HepG2 (cell line): ENCODE measurements around the gene CSNK1D. TPM values are rescaled to one million over a fixed set of nuclear protein-coding genes. Genes with fewer than 3 reads are reported as not detected.

Experiments used
- CBX2 ChIP-seq, 2 experiments: fragments of 200-600 bp in 1 of 2; sonication (generic); formaldehyde crosslinking in 1 of 2; IDR thresholded peaks; 2 replicates each; pipeline versions ENCODE4 v1.7.0 to v1.8.1; 2018 to 2022; ENCODE audit warnings: low read depth in 2 of 2, low read length in 1 of 2, mild to moderate bottlenecking in 1 of 2, missing genetic modification reagents in 1 of 2
- FOXJ3 ChIP-seq: sonication (generic); formaldehyde crosslinking; IDR thresholded peaks from 2 replicates; pipeline ENCODE4 v1.4.0; 2020; ENCODE audit warnings: missing genetic modification reagents, mild to moderate bottlenecking, borderline replicate concordance
- GABPB1 ChIP-seq: IDR thresholded peaks from 2 replicates; pipeline ENCODE4 v1.6.1; 2016; ENCODE audit warnings: mild to moderate bottlenecking, missing genetic modification reagents, moderate library complexity, missing compliant biosample characterization
- HOXA7 ChIP-seq: sonication (generic); formaldehyde crosslinking; IDR thresholded peaks from 2 replicates; pipeline ENCODE4 v1.8.1; 2022; ENCODE audit warnings: mild to moderate bottlenecking, missing genetic modification reagents, moderate library complexity
- NBN ChIP-seq: fragments of 450-650 bp; conservative IDR thresholded peaks from 2 replicates; pipeline ENCODE4 v1.6.1; 2017
- PCBP2 ChIP-seq: fragments of 200-400 bp; formaldehyde crosslinking; optimal IDR thresholded peaks from 2 replicates; pipeline ENCODE3; 2018; ENCODE audit warnings: low read length, low read depth; ENCODE audit not compliant: poor library complexity, severe bottlenecking
- POLR2A ChIP-seq, 2 experiments: IDR thresholded peaks; 2 replicates each; pipeline ENCODE4 v1.6.1; 2011; ENCODE audit warnings: low read depth in 2 of 2, low read length in 2 of 2, mild to moderate bottlenecking in 1 of 2, moderate library complexity in 1 of 2; ENCODE audit not compliant: insufficient read depth in 1 of 2
- RAD21 ChIP-seq: fragments of 450-650 bp; formaldehyde crosslinking; IDR thresholded peaks from 2 replicates; pipeline ENCODE4 v1.5.0; 2020; ENCODE audit warnings: mild to moderate bottlenecking
- REXO4 ChIP-seq: sonication (generic); formaldehyde crosslinking; IDR thresholded peaks from 2 replicates; pipeline ENCODE4 v1.8.0; 2022; ENCODE audit warnings: missing genetic modification reagents, mild to moderate bottlenecking, borderline replicate concordance
- RXRB ChIP-seq: IDR thresholded peaks from 2 replicates; pipeline ENCODE4 v1.6.1; 2016; ENCODE audit warnings: borderline replicate concordance, missing genetic modification reagents, missing compliant biosample characterization
- YY1 ChIP-seq: IDR thresholded peaks from 2 replicates; pipeline ENCODE4 v1.6.1; 2011; ENCODE audit warnings: low read length, low read depth, moderate library complexity, mild to moderate bottlenecking; ENCODE audit not compliant: insufficient read depth, insufficient replicate concordance
- ZBTB20 ChIP-seq: sonication (generic); formaldehyde crosslinking; IDR thresholded peaks from 2 replicates; pipeline ENCODE4 v1.8.1; 2023; ENCODE audit warnings: missing genetic modification reagents, low read depth, mild to moderate bottlenecking, borderline replicate concordance
- ZBTB43 ChIP-seq: sonication (generic); formaldehyde crosslinking; conservative IDR thresholded peaks from 2 replicates; pipeline ENCODE4 v1.4.0; 2020; ENCODE audit warnings: missing genetic modification reagents
- ZNF234 ChIP-seq: sonication (generic); formaldehyde crosslinking; conservative IDR thresholded peaks from 2 replicates; pipeline ENCODE4 v1.5.1; 2020; ENCODE audit warnings: mild to moderate bottlenecking, missing genetic modification reagents
- ZNF335 ChIP-seq: sonication (generic); formaldehyde crosslinking; IDR thresholded peaks from 2 replicates; pipeline ENCODE4 v1.4.0; 2020; ENCODE audit warnings: missing genetic modification reagents
- ZNF383 ChIP-seq: sonication (generic); formaldehyde crosslinking; IDR thresholded peaks from 2 replicates; pipeline ENCODE4 v1.4.0; 2020; ENCODE audit warnings: missing genetic modification reagents, mild to moderate bottlenecking, borderline replicate concordance
- ZNF549 ChIP-seq: sonication (generic); formaldehyde crosslinking; IDR thresholded peaks from 2 replicates; pipeline ENCODE4 v1.5.0; 2020; ENCODE audit warnings: missing genetic modification reagents
- ZNF7 ChIP-seq: IDR thresholded peaks from 2 replicates; pipeline ENCODE4 v1.6.1; 2016; ENCODE audit warnings: missing biosample characterization, missing genetic modification reagents
- ZNF704 ChIP-seq: sonication (generic); formaldehyde crosslinking; IDR thresholded peaks from 2 replicates; pipeline ENCODE4 v1.8.1; 2023; ENCODE audit warnings: mild to moderate bottlenecking, inconsistent platforms, moderate library complexity, missing genetic modification reagents, borderline replicate concordance
- polyA plus RNA-seq, 8 experiments: library from polyadenylated mRNA; depleted of rRNA in 3 of 8; stranded (reverse) in 7 of 8; unstranded in 1 of 8; fragments of >200 nt; fragmentation: Illumina TruSeq in 4 of 8; extraction: Trizol in 4 of 8; gene quantifications; 2 replicates each; pipeline versions ENCODE4 v1.2.1 to v1.2.3, GENCODE V29; 2011 to 2016; ENCODE audit warnings: low read depth in 4 of 8, missing spikeins in 1 of 8, mixed read lengths in 1 of 8; ENCODE audit not compliant: insufficient read depth in 1 of 8
- total RNA-seq, 5 experiments: library from RNA; depleted of rRNA; stranded (reverse); fragments of >200 nt; fragmentation: Illumina TruSeq; extraction: Trizol; gene quantifications; 2 replicates each; pipeline ENCODE4 v1.2.3, GENCODE V29; 2016; ENCODE audit warnings: low read depth in 1 of 5
- TF ChIP-seq, protein P1 (sequence below): sonication (generic); formaldehyde crosslinking; IDR thresholded peaks from 2 replicates; pipeline ENCODE4 v1.8.0; 2022; ENCODE audit warnings: mild to moderate bottlenecking, missing genetic modification reagents, moderate library complexity
- TF ChIP-seq, protein P2 (sequence below): sonication (generic); formaldehyde crosslinking; IDR thresholded peaks from 2 replicates; pipeline ENCODE4 v1.9.0; 2021; ENCODE audit warnings: missing genetic modification reagents, borderline replicate concordance
- TF ChIP-seq, protein P3 (sequence below): sonication (generic); formaldehyde crosslinking; conservative IDR thresholded peaks from 2 replicates; pipeline ENCODE4 v1.4.0; 2020; ENCODE audit warnings: missing genetic modification reagents

The CSNK1D gene
- total and polyA plus RNA-seq, 2 of the 13 experiments (the other 11 are each of a cell fraction or from before 2014, with no cell fraction given): 31.5 to 128 TPM

DNA sequence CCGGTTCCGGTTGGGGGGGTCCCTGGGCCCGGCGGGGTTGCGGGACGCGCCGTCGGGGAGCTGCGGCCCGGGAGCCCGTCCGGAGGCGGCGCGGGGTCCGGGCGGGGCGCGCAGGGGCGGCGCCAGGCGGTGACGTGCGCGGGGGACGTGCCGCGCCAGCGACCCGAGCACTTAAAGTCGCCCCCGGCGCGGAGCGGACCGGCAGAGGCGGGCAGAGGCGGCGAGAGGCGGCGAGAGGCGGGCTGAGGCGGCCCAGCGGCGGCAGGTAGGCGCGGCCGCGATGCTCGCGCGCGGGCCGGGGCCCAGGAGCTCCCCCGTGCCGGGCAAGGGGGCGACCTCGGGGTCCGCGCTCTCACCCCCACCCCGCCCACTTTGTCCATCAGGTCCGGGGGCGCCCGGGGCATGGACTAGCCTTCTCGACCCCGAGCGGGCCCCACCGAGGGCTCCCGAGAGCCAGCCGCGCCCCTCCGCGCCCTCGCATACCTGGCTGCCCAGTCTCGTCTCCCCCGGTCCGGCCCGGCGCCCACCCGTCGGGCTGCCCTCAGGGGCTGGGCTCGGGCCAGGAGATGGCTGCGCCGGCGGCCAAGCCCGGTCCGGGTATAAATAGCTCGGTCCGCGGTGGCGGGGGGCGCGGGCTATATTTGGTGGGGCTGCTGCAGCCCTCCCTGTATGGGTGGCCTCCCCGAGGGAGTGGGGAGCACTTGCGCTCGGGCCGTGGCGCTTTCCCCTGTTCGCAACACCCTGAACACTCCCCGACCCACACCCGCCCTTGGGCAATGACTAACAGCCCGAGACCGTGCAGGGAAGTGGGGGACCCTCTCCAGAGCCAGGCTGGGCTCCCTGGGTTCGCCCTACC is 44.4 kb downstream of the CSNK1D start, which contains the start of gene SLC16A3 (continued):
- TF ChIP-seq ZNF383 (CRISPR knock-in tag) (no peak), ZNF7 (CRISPR knock-in tag) (no peak), ZNF335 (no peak), GABPB1 (no peak; the same call in 1 of the 2 replicates), HOXA7 (CRISPR knock-in tag) (no peak), POLR2A (IDR thresholded peaks at IDR 0.05; ENCODE audit: insufficient read depth in 1 of 2, low read depth in 2 of 2, low read length in 2 of 2) (peak in 1 of 2 experiments; percentile 96; a peak in 2 of 4 replicates), ZBTB20 (CRISPR knock-in tag) (no peak; the same call in 1 of the 2 replicates), RAD21 (peak; percentile 81), ZNF234 (CRISPR knock-in tag) (peak; percentile 69; the same call in 1 of the 2 replicates), RXRB (CRISPR knock-in tag) (no peak), NBN (no peak), ZBTB43 (CRISPR knock-in tag) (peak; percentile 30; the same call in 1 of the 2 replicates), ZNF549 (CRISPR knock-in tag) (no peak), YY1 (peak; percentile 78), ZNF704 (CRISPR knock-in tag) (no peak), PCBP2 (no peak), REXO4 (CRISPR knock-in tag) (no peak), CBX2 (IDR thresholded peaks at IDR 0.05; ENCODE audit: low read depth, low read length) (no peak), CBX2 (CRISPR knock-in tag; IDR thresholded peaks at IDR 0.05; ENCODE audit: low read depth) (no peak), FOXJ3 (CRISPR knock-in tag) (no peak)
- TF ChIP-seq, protein P1, sequence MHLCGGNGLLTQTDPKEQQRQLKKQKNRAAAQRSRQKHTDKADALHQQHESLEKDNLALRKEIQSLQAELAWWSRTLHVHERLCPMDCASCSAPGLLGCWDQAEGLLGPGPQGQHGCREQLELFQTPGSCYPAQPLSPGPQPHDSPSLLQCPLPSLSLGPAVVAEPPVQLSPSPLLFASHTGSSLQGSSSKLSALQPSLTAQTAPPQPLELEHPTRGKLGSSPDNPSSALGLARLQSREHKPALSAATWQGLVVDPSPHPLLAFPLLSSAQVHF (CRISPR knock-in tag): no peak
- TF ChIP-seq, protein P2, sequence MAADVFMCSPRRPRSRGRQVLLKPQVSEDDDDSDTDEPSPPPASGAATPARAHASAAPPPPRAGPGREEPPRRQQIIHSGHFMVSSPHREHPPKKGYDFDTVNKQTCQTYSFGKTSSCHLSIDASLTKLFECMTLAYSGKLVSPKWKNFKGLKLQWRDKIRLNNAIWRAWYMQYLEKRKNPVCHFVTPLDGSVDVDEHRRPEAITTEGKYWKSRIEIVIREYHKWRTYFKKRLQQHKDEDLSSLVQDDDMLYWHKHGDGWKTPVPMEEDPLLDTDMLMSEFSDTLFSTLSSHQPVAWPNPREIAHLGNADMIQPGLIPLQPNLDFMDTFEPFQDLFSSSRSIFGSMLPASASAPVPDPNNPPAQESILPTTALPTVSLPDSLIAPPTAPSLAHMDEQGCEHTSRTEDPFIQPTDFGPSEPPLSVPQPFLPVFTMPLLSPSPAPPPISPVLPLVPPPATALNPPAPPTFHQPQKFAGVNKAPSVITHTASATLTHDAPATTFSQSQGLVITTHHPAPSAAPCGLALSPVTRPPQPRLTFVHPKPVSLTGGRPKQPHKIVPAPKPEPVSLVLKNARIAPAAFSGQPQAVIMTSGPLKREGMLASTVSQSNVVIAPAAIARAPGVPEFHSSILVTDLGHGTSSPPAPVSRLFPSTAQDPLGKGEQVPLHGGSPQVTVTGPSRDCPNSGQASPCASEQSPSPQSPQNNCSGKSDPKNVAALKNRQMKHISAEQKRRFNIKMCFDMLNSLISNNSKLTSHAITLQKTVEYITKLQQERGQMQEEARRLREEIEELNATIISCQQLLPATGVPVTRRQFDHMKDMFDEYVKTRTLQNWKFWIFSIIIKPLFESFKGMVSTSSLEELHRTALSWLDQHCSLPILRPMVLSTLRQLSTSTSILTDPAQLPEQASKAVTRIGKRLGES (CRISPR knock-in tag): no peak; the same call in 1 of the 2 replicates
- TF ChIP-seq, protein P3, sequence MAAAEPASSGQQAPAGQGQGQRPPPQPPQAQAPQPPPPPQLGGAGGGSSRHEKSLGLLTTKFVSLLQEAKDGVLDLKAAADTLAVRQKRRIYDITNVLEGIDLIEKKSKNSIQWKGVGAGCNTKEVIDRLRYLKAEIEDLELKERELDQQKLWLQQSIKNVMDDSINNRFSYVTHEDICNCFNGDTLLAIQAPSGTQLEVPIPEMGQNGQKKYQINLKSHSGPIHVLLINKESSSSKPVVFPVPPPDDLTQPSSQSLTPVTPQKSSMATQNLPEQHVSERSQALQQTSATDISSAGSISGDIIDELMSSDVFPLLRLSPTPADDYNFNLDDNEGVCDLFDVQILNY (CRISPR knock-in tag): no peak
